Astrocyte (in vitro differentiated cells and primary cell): ENCODE data around the gene ANKRD1. TPM values are rescaled to one million over a fixed set of nuclear protein-coding genes. Genes with fewer than 3 reads are reported as not detected.

Source experiments
- DNase-seq: peaks from one replicate; pipeline ENCODE4 v3.0.0-alpha.2; 2010; ENCODE audit warnings: low read depth
- FAIRE-seq: peaks from 2 replicates; lab custom pipeline; 2011; peaks lifted over from hg19 to GRCh38; lab: Jason Lieb, UNC
- H2AFZ ChIP-seq: 2 replicates; pipeline ENCODE4 v1.6.0; 2012; ENCODE audit warnings: low read depth, low read length, inconsistent platforms
- H3K27ac ChIP-seq: 2 replicates; pipeline ENCODE4 v1.5.1; 2011; ENCODE audit warnings: low read depth, low read length, inconsistent platforms
- H3K27me3 ChIP-seq: 2 replicates; pipeline ENCODE4 v1.6.0; 2011; ENCODE audit warnings: low read length, inconsistent platforms; ENCODE audit not compliant: insufficient read depth
- H3K36me3 ChIP-seq: 2 replicates; pipeline ENCODE4 v1.5.1; 2011; ENCODE audit warnings: low read length, inconsistent platforms; ENCODE audit not compliant: insufficient read depth
- H3K4me1 ChIP-seq: 2 replicates; pipeline ENCODE4 v1.5.1; 2011; ENCODE audit warnings: low read length, inconsistent platforms; ENCODE audit not compliant: insufficient read depth
- H3K4me2 ChIP-seq: 2 replicates; pipeline ENCODE4 v1.6.0; 2012; ENCODE audit warnings: low read length, inconsistent platforms
- H3K4me3 ChIP-seq: 2 replicates; pipeline ENCODE4 v1.5.1; 2011; ENCODE audit warnings: low read depth, mild to moderate bottlenecking, low read length, inconsistent platforms; ENCODE audit not compliant: insufficient read depth
- H3K79me2 ChIP-seq: 2 replicates; pipeline ENCODE4 v1.6.0; 2012; ENCODE audit warnings: mild to moderate bottlenecking, low read length, inconsistent platforms; ENCODE audit not compliant: insufficient read depth
- H3K9ac ChIP-seq: 2 replicates; pipeline ENCODE4 v1.6.0; 2012; ENCODE audit warnings: mild to moderate bottlenecking, low read length, inconsistent platforms
- H3K9me3 ChIP-seq: 2 replicates; pipeline ENCODE4 v1.5.1; 2012; ENCODE audit warnings: low read depth, mild to moderate bottlenecking, low read length, inconsistent platforms; ENCODE audit not compliant: insufficient read depth
- H4K20me1 ChIP-seq: 2 replicates; pipeline ENCODE4 v1.6.0; 2012; ENCODE audit warnings: low read length, inconsistent platforms; ENCODE audit not compliant: insufficient read depth
- H3K27ac Mint-ChIP-seq: one replicate; pipeline ENCODE4 v1.8.0; 2021; ENCODE audit warnings: mild to moderate bottlenecking, mixed read lengths; ENCODE audit not compliant: unreplicated experiment
- H3K27me3 Mint-ChIP-seq: one replicate; pipeline ENCODE4 v1.8.0; 2021; ENCODE audit warnings: low read depth, mixed read lengths; ENCODE audit not compliant: unreplicated experiment
- H3K36me3 Mint-ChIP-seq: one replicate; pipeline ENCODE4 v1.8.0; 2021; ENCODE audit warnings: low read depth, mixed read lengths; ENCODE audit not compliant: unreplicated experiment
- H3K4me1 Mint-ChIP-seq: one replicate; pipeline ENCODE4 v1.8.0; 2021; ENCODE audit warnings: low read depth, mixed read lengths; ENCODE audit not compliant: unreplicated experiment
- H3K4me3 Mint-ChIP-seq: one replicate; pipeline ENCODE4 v1.8.0; 2021; ENCODE audit warnings: mild to moderate bottlenecking, moderate library complexity, mixed read lengths; ENCODE audit not compliant: unreplicated experiment
- H3K9me3 Mint-ChIP-seq: one replicate; pipeline ENCODE4 v1.8.0; 2021; ENCODE audit warnings: mild to moderate bottlenecking, mixed read lengths; ENCODE audit not compliant: unreplicated experiment
- CTCF ChIP-seq: IDR thresholded peaks from 2 replicates; pipeline ENCODE4 v1.5.1; 2011; ENCODE audit warnings: low read depth, mild to moderate bottlenecking, inconsistent platforms, low read length, moderate library complexity; ENCODE audit not compliant: insufficient read depth
- EZH2 ChIP-seq: IDR thresholded peaks from 2 replicates; pipeline ENCODE4 v1.6.1; 2012; ENCODE audit warnings: mild to moderate bottlenecking, low read length, inconsistent platforms; ENCODE audit not compliant: insufficient read depth
- total RNA-seq: library from RNA; stranded (reverse); gene quantifications from 2 replicates; pipeline ENCODE4 v1.2.1, GENCODE V29; 2021

The ANKRD1 gene
- total RNA-seq, 1 donor from 2014 or later = 913 TPM

- TF ChIP-seq EZH2 (no peak), CTCF (no peak)
- H3K4me1 ChIP-seq = peaks cover 11% of the 10 kb centered on the region
- Mint-ChIP-seq H3K9me3 (no peaks in the 10 kb centered on the region), H3K27ac (peak overlapping the region; percentile 67), H3K27me3 (peaks cover 1% of the 10 kb centered on the region), H3K4me1 (peaks cover 20% of the 10 kb centered on the region), H3K36me3 (no peaks in the 10 kb centered on the region), H3K4me3 (no peak overlapping the region)
- DNase-seq = no peak
- no peak overlapping the region for H3K9ac ChIP-seq
- peak overlapping the region; percentile 42 for H3K4me2 ChIP-seq
- no peak for FAIRE-seq
- no peaks in the 10 kb centered on the region for H3K36me3 ChIP-seq
- no peaks in the 10 kb centered on the region for H3K27me3 ChIP-seq
- H3K9me3 ChIP-seq = no peaks in the 10 kb centered on the region
- no peak overlapping the region for H3K4me3 ChIP-seq
- H3K27ac ChIP-seq = peak overlapping the region; percentile 27
- no peaks in the 10 kb centered on the region for H3K79me2 ChIP-seq
- H4K20me1 ChIP-seq = no peaks in the 10 kb centered on the region
- no peak overlapping the region for H2AFZ ChIP-seq
Measured at GRCh38 chr10:90969121-90969534, 48.2 kb upstream of the ANKRD1 start.

GRCh38 chr10:90968328-90969081 lies 47.6 kb upstream of the ANKRD1 start:
- no peaks in the 10 kb centered on the region for H3K36me3 Mint-ChIP-seq
- H3K9me3 ChIP-seq = no peaks in the 10 kb centered on the region
- peaks cover 20% of the 10 kb centered on the region for H3K4me1 Mint-ChIP-seq
- peak overlapping the region; percentile 42 for H3K4me2 ChIP-seq
- FAIRE-seq = peak; percentile 93
- TF ChIP-seq EZH2 = no peak
- no peaks in the 10 kb centered on the region for H3K9me3 Mint-ChIP-seq
- no peaks in the 10 kb centered on the region for H4K20me1 ChIP-seq
- H3K27me3 Mint-ChIP-seq = peaks cover 3% of the 10 kb centered on the region
- no peak overlapping the region for H3K4me3 ChIP-seq
- no peaks in the 10 kb centered on the region for H3K79me2 ChIP-seq
- peak; percentile 97 for DNase-seq
- no peak overlapping the region for H3K27ac Mint-ChIP-seq
- H2AFZ ChIP-seq = no peak overlapping the region
- H3K4me3 Mint-ChIP-seq = no peak overlapping the region
- peaks cover 11% of the 10 kb centered on the region for H3K4me1 ChIP-seq
- no peak overlapping the region for H3K9ac ChIP-seq
- H3K27me3 ChIP-seq = no peaks in the 10 kb centered on the region
- H3K36me3 ChIP-seq = no peaks in the 10 kb centered on the region
- no peak overlapping the region for H3K27ac ChIP-seq

- FAIRE-seq (no peak), DNase-seq (no peak)
- Histone ChIP-seq H4K20me1 (no peaks in the 10 kb centered on the region), H3K9me3 (no peaks in the 10 kb centered on the region), H3K9ac (no peak overlapping the region), H2AFZ (no peak overlapping the region), H3K27ac (no peak overlapping the region), H3K27me3 (no peaks in the 10 kb centered on the region), H3K36me3 (no peaks in the 10 kb centered on the region), H3K79me2 (no peaks in the 10 kb centered on the region), H3K4me3 (no peak overlapping the region), H3K4me1 (peaks cover 11% of the 10 kb centered on the region), H3K4me2 (no peak overlapping the region)
- Mint-ChIP-seq H3K27ac (no peak overlapping the region), H3K27me3 (peaks cover 3% of the 10 kb centered on the region), H3K36me3 (no peaks in the 10 kb centered on the region), H3K4me1 (peaks cover 20% of the 10 kb centered on the region), H3K4me3 (no peak overlapping the region), H3K9me3 (no peaks in the 10 kb centered on the region)
- TF ChIP-seq CTCF (no peak), EZH2 (no peak)
Measured at GRCh38 chr10:90967865-90968264, 47.0 kb upstream of the ANKRD1 start.
